Cortex of kidney (tissue), 1 donor: ENCODE results near the gene SNAP47.

ENCODE experiments used
- DNase-seq: peaks from one replicate; lab custom pipeline; 2025; lab: John Stamatoyannopoulos, UW

SNAP47 gene

GRCh38 chr1:227798078-227798802, 63.0 kb downstream of the SNAP47 start:
- no peak for DNase-seq

- DNase-seq: no peak
Measured at GRCh38 chr1:227799756-227800155, 64.5 kb downstream of the SNAP47 start.

- DNase-seq: no peak
Measured at GRCh38 chr1:227803933-227804332, 68.7 kb downstream of the SNAP47 start.

- no peak for DNase-seq
Measured at GRCh38 chr1:227805606-227806197, 70.5 kb downstream of the SNAP47 start.

- DNase-seq: no peak
Measured at GRCh38 chr1:227808566-227808965, 73.3 kb downstream of the SNAP47 start.

GRCh38 chr1:227809026-227809425, 73.8 kb downstream of the SNAP47 start:
- DNase-seq: no peak

- DNase-seq: no peak
Measured at GRCh38 chr1:227813962-227814361, 78.7 kb downstream of the SNAP47 start.

- no peak for DNase-seq
Measured at GRCh38 chr1:227815468-227816409, 80.5 kb downstream of the SNAP47 start, which contains the start of gene PRSS38. Gene PRSS38 (plus strand): TSS chr1:227815675. CDS start chr1:227815717, 42 bp downstream.

GRCh38 chr1:227816750-227817446, 81.7 kb downstream of the SNAP47 start:
- DNase-seq: no peak

GRCh38 chr1:227823537-227823936, 88.3 kb downstream of the SNAP47 start:
- no peak for DNase-seq

- DNase-seq: no peak
Measured at GRCh38 chr1:227824204-227824603, 89.0 kb downstream of the SNAP47 start.

GRCh38 chr1:227828786-227829185, 93.6 kb downstream of the SNAP47 start:
- no peak for DNase-seq
